ENCODE data around the gene RFWD3.

Gene RFWD3

GRCh38 chr16:74622005-74622404, 44.7 kb downstream of the RFWD3 start:
- no peaks in the 10 kb centered on the region for H3K27me3 ChIP-seq
- H3K9me3 ChIP-seq (replicated peaks in 1 of 11): no peaks in the 10 kb centered on the region
- H3K9ac ChIP-seq: no peak overlapping the region
- H3K4me3 ChIP-seq: no peak overlapping the region
- TF ChIP-seq Cebpa-rat (IDR thresholded peaks at IDR 0.05): no peak
- peaks cover 0 to 10% (median 0%) of the 10 kb centered on the region in 10 experiments; a peak in 6 of 20 replicates for H3K4me1 ChIP-seq
- H3K4me2 ChIP-seq: no peak overlapping the region
- peaks cover 4 to 58% (median 46%) of the 10 kb centered on the region in 11 experiments; a peak in 19 of 22 replicates for H4K20me1 ChIP-seq
- H3K27ac ChIP-seq: no peak overlapping the region
- peaks cover 74 to 99% (median 88%) of the 10 kb centered on the region in 11 experiments for H3K36me3 ChIP-seq

- peak overlapping the region in 2 of 11 experiments; percentile 8 to 38; a peak in 3 of 22 replicates for H3K4me2 ChIP-seq
- H3K27me3 ChIP-seq: no peaks in the 10 kb centered on the region
- no peak overlapping the region for H3K4me3 ChIP-seq
- H4K20me1 ChIP-seq: peaks cover 0 to 11% (median 3%) of the 10 kb centered on the region in 11 experiments; a peak in 7 of 22 replicates
- H3K36me3 ChIP-seq: peaks cover 27 to 88% (median 61%) of the 10 kb centered on the region in 11 experiments
- no peak overlapping the region for H3K9ac ChIP-seq
- TF ChIP-seq Cebpa-rat (IDR thresholded peaks at IDR 0.05): no peak
- H3K9me3 ChIP-seq (replicated peaks in 1 of 11): no peaks in the 10 kb centered on the region
- H3K27ac ChIP-seq: 0 out of 22 replicates have a peak overlapping the region, but pooled peaks of 1 of the 11 experiments have one; percentile 0
- peaks cover 0 to 24% (median 2%) of the 10 kb centered on the region in 10 experiments; a peak in 11 of 20 replicates for H3K4me1 ChIP-seq
These were observed 49.4 kb downstream of the RFWD3 start for GRCh38 chr16:74617206-74617788.

DNA sequence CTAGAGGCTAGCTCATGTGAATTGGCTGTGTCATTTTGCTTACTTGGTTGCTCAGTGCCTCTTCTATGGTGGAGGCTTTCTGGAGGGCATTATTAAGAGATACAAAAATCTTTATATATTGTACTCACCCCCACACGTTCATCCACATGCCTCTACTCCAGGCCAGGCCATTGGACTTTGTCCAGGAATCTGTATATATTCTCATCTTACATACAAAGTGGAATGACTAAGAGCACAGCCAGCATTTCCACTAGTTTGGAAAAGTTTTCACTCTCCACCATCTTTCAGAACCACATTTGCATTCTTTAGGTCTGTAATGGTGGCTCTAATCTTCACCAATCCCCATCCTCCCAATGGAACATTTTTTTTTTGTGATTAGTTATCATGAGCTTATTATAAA, 55.0 kb downstream of the RFWD3 start:
- Histone ChIP-seq H3K9ac (no peak overlapping the region), H4K20me1 (peaks cover 0 to 1% (median 0%) of the 10 kb centered on the region in 11 experiments; a peak in 2 of 22 replicates), H3K4me3 (no peak overlapping the region), H3K27ac (0 out of 22 replicates have a peak overlapping the region, but pooled peaks of 1 of the 11 experiments have one; percentile 3), H3K9me3 (replicated peaks in 1 of 11) (peaks cover 0 to 10% (median 0%) of the 10 kb centered on the region in 11 experiments; a peak in 1 of 22 replicates), H3K4me2 (no peak overlapping the region), H3K36me3 (peaks cover 0 to 33% (median 19%) of the 10 kb centered on the region in 11 experiments; a peak in 16 of 22 replicates), H3K4me1 (peaks cover 17 to 31% (median 25%) of the 10 kb centered on the region in 10 experiments), H3K27me3 (no peaks in the 10 kb centered on the region)
- TF ChIP-seq Cebpa-rat (IDR thresholded peaks at IDR 0.05): no peak

DNA sequence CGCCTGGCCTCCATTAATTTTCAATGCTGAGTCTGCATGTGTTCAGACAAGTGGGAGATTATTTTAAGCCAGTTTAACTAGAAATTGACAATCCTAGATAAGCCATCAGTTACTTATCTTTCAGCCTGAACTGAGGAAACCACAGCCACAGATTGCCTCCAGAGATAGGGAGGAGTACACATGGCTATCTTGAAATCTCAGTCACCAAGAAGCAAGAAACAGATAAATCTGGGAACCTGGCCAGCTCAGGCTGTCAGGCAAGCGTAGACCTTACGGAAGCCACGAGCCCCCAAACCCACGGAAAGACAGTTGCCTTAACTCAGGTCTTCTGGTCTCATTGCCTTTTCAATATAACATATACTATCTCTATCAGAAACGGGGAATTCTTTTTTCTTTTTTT, 57.7 kb downstream of the RFWD3 start:
- Histone ChIP-seq H3K9ac (peak overlapping the region in 2 of 11 experiments; percentile 13 to 28; a peak in 3 of 22 replicates), H3K27ac (peak overlapping the region in 7 of 11 experiments; percentile 21 to 95 (median 53); a peak in 9 of 22 replicates), H3K27me3 (no peaks in the 10 kb centered on the region), H3K9me3 (replicated peaks in 1 of 11) (peaks cover 0 to 10% (median 0%) of the 10 kb centered on the region in 11 experiments; a peak in 1 of 22 replicates), H3K4me3 (no peak overlapping the region), H3K36me3 (peaks cover 0 to 7% (median 2%) of the 10 kb centered on the region in 11 experiments; a peak in 8 of 22 replicates), H3K4me1 (peaks cover 31 to 48% (median 41%) of the 10 kb centered on the region in 10 experiments), H4K20me1 (peaks cover 9 to 28% (median 18%) of the 10 kb centered on the region in 11 experiments; a peak in 18 of 22 replicates), H3K4me2 (peak overlapping the region in 10 of 11 experiments; percentile 11 to 96 (median 84); a peak in 18 of 22 replicates)
- 0 out of 22 replicates have a peak, but pooled peaks of 1 of the 11 experiments have one; percentile 13 for TF ChIP-seq Cebpa-rat (IDR thresholded peaks at IDR 0.05)

GRCh38 chr16:74608381-74608780, 58.3 kb downstream of the RFWD3 start:
- TF ChIP-seq Cebpa-rat (IDR thresholded peaks at IDR 0.05): no peak
- Histone ChIP-seq H3K4me1 (peaks cover 31 to 50% (median 46%) of the 10 kb centered on the region in 10 experiments), H3K27me3 (no peaks in the 10 kb centered on the region), H4K20me1 (peaks cover 12 to 33% (median 23%) of the 10 kb centered on the region in 11 experiments; a peak in 18 of 22 replicates), H3K4me2 (peak overlapping the region; percentile 11 to 96 (median 84); a peak in 18 of 22 replicates), H3K9ac (peak overlapping the region in 2 of 11 experiments; percentile 13 to 28; a peak in 2 of 22 replicates), H3K9me3 (replicated peaks in 1 of 11) (peaks cover 0 to 10% (median 0%) of the 10 kb centered on the region in 11 experiments; a peak in 1 of 22 replicates), H3K4me3 (no peak overlapping the region), H3K27ac (peak overlapping the region in 6 of 11 experiments; percentile 31 to 95 (median 70); a peak in 8 of 22 replicates), H3K36me3 (peaks cover 0 to 1% (median 0%) of the 10 kb centered on the region in 11 experiments; a peak in 3 of 22 replicates)

DNA sequence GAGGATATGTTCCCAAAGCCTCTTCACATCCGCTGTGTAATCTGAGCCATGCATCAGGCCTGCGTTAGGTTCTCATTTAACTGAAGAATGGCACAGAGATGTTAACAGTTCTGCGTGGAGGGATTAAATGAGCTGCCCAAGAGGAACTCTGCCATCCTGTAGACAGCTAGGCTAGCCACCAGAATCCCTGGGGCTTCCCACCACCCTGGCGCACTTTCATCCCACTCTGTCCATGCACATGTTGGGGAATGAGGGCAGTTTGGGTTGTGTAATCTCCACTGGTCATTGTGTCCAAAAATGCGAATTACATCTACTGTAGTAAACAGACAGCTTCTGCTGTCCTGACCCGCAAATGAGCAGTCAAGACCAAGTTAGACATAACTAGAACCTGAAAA, 58.7 kb downstream of the RFWD3 start:
- H3K4me2 ChIP-seq: peak overlapping the region; percentile 77 to 96 (median 85)
- peaks cover 16 to 37% (median 27%) of the 10 kb centered on the region in 11 experiments; a peak in 19 of 22 replicates for H4K20me1 ChIP-seq
- H3K27me3 ChIP-seq: no peaks in the 10 kb centered on the region
- peaks cover 0 to 5% (median 0%) of the 10 kb centered on the region in 11 experiments; a peak in 4 of 22 replicates for H3K36me3 ChIP-seq
- no peak for TF ChIP-seq Cebpa-rat (IDR thresholded peaks at IDR 0.05)
- H3K9ac ChIP-seq: peak overlapping the region in 5 of 11 experiments; percentile 93 to 97 (median 96); a peak in 4 of 22 replicates
- H3K4me3 ChIP-seq: no peak overlapping the region
- peak overlapping the region in 6 of 11 experiments; percentile 86 to 95 (median 92); a peak in 8 of 22 replicates for H3K27ac ChIP-seq
- peaks cover 0 to 10% (median 0%) of the 10 kb centered on the region in 11 experiments; a peak in 1 of 22 replicates for H3K9me3 ChIP-seq (replicated peaks in 1 of 11)
- peaks cover 34 to 54% (median 50%) of the 10 kb centered on the region in 10 experiments for H3K4me1 ChIP-seq

- Histone ChIP-seq H3K9ac (peak overlapping the region; percentile 92 to 97 (median 95)), H3K4me1 (peaks cover 39 to 59% (median 55%) of the 10 kb centered on the region in 10 experiments), H3K27ac (peak overlapping the region; percentile 86 to 96 (median 93))
These were observed 59.2 kb downstream of the RFWD3 start for GRCh38 chr16:74607310-74607961.

More at GRCh38 chr16:74607310-74607961, 59.2 kb downstream of the RFWD3 start:
- peak overlapping the region; percentile 81 to 99 (median 92) for H3K4me3 ChIP-seq
- peaks cover 0 to 10% (median 0%) of the 10 kb centered on the region in 11 experiments; a peak in 4 of 22 replicates for H3K36me3 ChIP-seq
- H3K9me3 ChIP-seq (replicated peaks in 1 of 11): peaks cover 0 to 10% (median 0%) of the 10 kb centered on the region in 11 experiments; a peak in 1 of 22 replicates
- H3K27me3 ChIP-seq: no peaks in the 10 kb centered on the region
- no peak for TF ChIP-seq Cebpa-rat (IDR thresholded peaks at IDR 0.05)
- peaks cover 21 to 43% (median 32%) of the 10 kb centered on the region in 11 experiments; a peak in 20 of 22 replicates for H4K20me1 ChIP-seq
- peak overlapping the region; percentile 77 to 96 (median 85) for H3K4me2 ChIP-seq
